Stimulated activated CD8-positive, alpha-beta memory T cell treated with anti-CD3 and anti-CD28 coated beads, Interleukin-2, amount 100 ng/mL, for 1 hour (primary cell): ENCODE results near the gene ENTPD1.
"Not testable (repeated sequence)": the region's sequence is repeated elsewhere in the genome, so short reads cannot be mapped to it uniquely, and the experiment has no call there.

Experiments
- DNase-seq, 2 donors: peaks; one replicate each; pipeline ENCODE4 v3.0.0-alpha.2; 2020; ENCODE audit warnings: low read depth in 2 of 2

ENTPD1 gene

GRCh38 chr10:95794195-95794594 is 38.2 kb downstream of the ENTPD1 start:
- no peak for DNase-seq

GRCh38 chr10:95795602-95796001 is 39.6 kb downstream of the ENTPD1 start:
- DNase-seq: no peak

DNA sequence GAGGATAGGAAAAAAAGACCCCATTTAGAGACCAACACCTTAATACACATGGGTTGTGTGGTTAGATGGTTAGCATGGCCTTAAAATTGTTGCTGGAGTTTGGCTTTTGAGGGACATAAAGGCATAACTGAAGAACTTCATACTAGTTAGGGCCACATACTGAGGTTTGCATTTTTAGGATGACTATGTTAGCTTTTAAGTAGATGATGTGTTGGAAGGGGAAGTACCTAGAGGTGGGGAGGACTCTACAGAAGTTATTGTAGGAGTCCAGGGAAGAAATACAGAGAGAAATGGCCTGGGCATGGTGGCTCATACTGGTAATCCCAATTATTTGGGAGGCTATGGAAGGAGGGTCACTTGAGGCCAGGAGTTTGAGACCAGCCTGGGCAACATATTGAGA is 40.5 kb downstream of the ENTPD1 start:
- DNase-seq: no peak

- DNase-seq: no peak
These were observed 42.3 kb downstream of the ENTPD1 start for GRCh38 chr10:95798096-95798855.

- not testable (repeated sequence) for DNase-seq
These were observed 44.3 kb downstream of the ENTPD1 start for GRCh38 chr10:95800286-95800685.

DNA sequence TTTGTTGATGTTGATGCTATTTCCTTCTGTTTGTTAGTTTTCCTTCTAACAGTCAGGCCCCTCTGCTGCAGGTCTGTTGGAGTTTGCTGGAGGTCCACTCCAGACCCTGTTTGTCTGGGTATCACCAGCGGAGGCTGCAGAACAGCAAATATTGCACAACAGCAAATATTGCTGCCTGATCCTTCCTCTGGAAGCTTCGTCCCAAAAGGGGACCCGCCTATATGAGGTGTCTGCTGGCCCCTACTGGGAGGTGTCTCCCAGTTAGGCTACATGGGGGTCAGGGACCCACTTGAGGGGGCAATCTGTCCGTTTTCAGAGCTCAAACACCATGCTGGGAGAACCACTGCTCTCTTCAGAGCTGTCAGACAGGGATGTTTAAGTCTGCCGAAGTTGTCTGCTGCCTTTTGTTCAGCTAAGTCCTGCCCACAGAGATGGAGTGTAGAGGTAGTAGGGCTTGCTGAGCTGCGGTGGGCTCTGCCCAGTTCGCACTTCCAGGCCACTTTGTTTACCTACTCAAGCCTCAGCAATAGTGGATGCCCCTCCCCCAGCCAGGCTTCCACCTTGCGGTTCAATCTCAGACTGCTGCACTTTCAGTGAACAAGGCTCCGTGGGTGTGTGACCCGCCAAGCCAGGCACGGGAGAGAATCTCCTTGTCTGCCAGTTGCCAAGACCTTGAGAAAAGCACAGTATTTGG is 50.9 kb downstream of the ENTPD1 start:
- not testable (repeated sequence) for DNase-seq

DNA sequence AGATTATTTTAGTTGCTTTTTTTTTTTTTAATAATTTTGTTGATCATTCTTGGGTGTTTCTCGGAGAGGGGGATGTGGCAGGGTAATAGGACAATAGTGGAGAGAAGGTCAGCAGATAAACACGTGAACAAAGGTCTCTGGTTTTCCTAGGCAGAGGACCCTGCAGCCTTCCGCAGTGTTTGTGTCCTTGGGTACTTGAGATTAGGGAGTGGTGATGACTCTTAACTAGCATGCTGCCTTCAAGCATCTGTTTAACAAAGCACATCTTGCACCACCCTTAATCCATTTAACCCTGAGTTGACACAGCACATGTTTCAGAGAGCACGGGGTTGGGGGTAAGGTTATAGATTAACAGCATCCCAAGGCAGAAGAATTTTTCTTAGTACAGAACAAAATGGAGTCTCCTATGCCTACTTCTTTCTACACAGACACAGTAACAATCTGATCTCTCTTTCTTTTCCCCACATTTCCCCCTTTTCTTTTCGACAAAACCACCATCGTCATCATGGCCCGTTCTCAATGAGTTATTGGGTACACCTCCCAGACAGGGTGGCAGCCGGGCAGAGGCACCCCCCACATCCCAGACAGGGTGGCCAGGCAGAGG is 52.8 kb downstream of the ENTPD1 start:
- not testable (repeated sequence) for DNase-seq

- DNase-seq: no peak
These were observed 53.6 kb downstream of the ENTPD1 start for GRCh38 chr10:95809370-95810197.

- no peak for DNase-seq
These were observed 54.4 kb downstream of the ENTPD1 start for GRCh38 chr10:95810198-95810976.

DNA sequence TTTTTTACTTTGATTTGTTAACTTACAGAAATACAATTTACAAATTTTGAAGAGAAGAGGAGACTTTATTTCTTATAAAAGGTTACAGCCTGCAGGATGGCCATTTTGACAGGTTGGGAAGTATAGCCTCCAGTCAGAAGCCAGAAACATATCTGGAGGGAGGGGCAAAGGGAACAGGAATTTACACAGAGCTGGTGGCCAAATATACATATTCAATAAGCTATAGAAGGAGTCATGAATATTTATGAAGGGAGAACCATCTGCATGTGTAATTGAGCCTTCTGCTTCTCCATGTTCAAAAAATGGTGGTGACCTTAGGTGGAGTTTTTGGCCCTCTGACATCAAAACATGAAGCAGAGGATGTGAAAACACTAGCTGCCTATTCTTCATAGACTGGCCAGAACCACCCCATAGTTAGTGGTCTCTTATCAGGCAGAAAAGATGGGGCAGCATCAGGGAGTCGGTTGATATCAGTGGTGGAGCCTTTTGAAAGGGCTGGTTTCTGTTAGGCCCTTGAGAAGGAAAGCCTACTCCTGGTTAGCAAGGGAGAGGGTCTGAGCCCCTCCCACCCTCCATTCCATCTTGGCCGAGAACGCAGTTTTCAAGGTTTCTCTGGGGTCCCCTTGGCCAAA is 57.2 kb downstream of the ENTPD1 start:
- DNase-seq: no peak

GRCh38 chr10:95814011-95814727 is 58.2 kb downstream of the ENTPD1 start:
- DNase-seq: no peak

DNA sequence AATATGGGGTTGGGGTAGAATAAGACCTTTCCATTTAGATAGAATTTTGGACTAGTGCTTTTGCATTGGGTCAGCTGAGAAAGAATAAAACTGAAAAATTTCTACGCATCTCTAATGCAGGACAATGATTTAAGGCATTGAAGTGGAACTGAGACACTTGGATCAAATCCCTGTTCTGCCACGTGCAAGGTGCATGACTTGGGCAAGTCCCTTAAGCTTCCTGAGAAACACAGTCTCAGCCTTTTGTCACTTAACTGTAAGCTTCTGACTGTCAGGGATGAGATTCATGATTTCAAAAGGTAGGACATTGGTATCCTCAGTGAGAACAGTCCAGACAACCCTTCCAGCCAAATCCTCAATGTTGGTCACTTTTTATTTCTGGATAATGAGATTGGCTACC is 59.2 kb downstream of the ENTPD1 start:
- DNase-seq: no peak

DNA sequence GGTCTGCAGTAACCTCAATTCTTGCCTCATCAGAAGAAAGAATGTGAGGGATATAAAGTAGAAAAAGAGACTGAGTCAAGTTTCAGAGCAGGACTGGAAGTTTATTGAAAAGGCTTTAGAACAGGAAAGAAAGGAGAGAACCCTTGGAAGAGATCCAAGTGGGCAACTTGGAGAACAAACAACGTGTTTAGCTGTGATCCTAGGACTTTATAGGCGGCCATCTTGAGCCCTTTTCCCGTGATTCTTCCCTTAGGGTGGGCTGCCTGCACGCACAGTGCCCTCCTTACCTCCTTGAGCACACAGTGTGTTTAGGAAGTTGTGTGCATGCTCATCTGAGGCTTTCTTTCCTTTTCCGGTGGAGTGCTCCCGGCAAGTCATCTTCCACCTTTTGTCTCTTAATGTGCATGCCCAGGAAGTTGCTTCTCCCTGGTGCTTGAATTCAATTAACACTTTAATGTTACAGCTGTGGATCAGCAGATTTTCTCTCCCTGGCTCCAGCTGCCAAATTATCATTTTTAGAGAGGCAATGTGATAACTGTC is 59.8 kb downstream of the ENTPD1 start:
- no peak for DNase-seq

- no peak for DNase-seq
These were observed 62.0 kb downstream of the ENTPD1 start for GRCh38 chr10:95818010-95818409.

- no peak for DNase-seq
These were observed 62.7 kb downstream of the ENTPD1 start for GRCh38 chr10:95818668-95819067.

DNA sequence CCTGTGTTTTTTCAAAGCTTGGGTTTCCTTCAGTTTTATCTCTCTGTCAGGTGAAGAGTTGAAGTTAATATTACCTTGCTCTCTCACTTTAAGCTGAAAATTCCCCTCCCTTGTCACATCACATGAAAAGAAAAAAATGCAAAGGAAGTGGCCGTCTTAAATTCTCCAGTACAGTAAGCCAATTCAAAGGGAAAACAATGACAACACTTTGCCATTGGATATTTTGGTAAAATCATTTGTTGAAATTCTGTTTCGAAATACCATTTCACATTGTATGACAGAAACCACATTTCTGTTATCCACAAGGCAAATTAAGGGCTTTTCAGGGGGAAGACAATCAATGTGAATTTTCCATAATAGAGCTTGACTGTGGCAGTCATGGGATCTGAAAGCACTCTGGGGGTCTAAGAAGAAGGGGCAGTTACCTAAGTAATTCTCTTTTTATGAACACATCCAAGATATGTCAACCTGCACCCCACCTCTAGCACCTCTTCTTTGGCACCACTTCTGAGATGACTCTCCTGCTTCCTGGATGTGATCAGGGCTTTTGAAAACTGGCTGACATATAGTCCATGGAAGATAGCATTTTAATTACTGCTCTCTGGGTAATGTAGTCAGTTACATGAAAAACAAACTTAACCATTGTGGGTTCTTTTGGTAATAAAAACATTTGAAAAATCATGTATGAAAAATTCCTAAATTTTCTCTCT is 63.8 kb downstream of the ENTPD1 start:
- no peak for DNase-seq

GRCh38 chr10:95820363-95820762 is 64.4 kb downstream of the ENTPD1 start:
- no peak for DNase-seq

- DNase-seq: no peak
These were observed 65.8 kb downstream of the ENTPD1 start for GRCh38 chr10:95821720-95822119.

GRCh38 chr10:95830044-95830443 is 74.1 kb downstream of the ENTPD1 start:
- no peak for DNase-seq
